Trophoblast cell (in vitro differentiated cells and primary cell): Measurements from ENCODE around the gene RPUSD1.

Experiments
- DNase-seq, 2 donors: peaks; one replicate each; pipeline ENCODE4 v3.0.0-alpha.2; 2016
- H2AFZ ChIP-seq: 2 replicates; pipeline ENCODE4 v1.6.1; 2013; ENCODE audit warnings: low read length, moderate library complexity, mild to moderate bottlenecking; ENCODE audit not compliant: insufficient read depth, poor library complexity
- H2AK5ac ChIP-seq: 2 replicates; pipeline ENCODE4 v1.6.1; 2013; ENCODE audit warnings: mild to moderate bottlenecking, low read length
- H2BK120ac ChIP-seq: 2 replicates; pipeline ENCODE4 v1.6.1; 2013; ENCODE audit warnings: low read length, mild to moderate bottlenecking, moderate library complexity; ENCODE audit not compliant: insufficient read depth, poor library complexity
- H2BK12ac ChIP-seq: 2 replicates; pipeline ENCODE4 v1.6.1; 2013; ENCODE audit warnings: mild to moderate bottlenecking, low read length, moderate library complexity
- H2BK5ac ChIP-seq: 2 replicates; pipeline ENCODE4 v1.6.1; 2013; ENCODE audit warnings: low read length, low read depth, moderate library complexity, mild to moderate bottlenecking; ENCODE audit not compliant: poor library complexity
- H3K14ac ChIP-seq: 2 replicates; pipeline ENCODE4 v1.6.1; 2013; ENCODE audit warnings: mild to moderate bottlenecking, low read length
- H3K18ac ChIP-seq: 2 replicates; pipeline ENCODE4 v1.6.1; 2013; ENCODE audit warnings: mild to moderate bottlenecking, low read length
- H3K23ac ChIP-seq: 2 replicates; pipeline ENCODE4 v1.6.1; 2013; ENCODE audit warnings: low read length
- H3K27ac ChIP-seq: 2 replicates; pipeline ENCODE4 v1.5.1; 2013; ENCODE audit warnings: low read depth, mild to moderate bottlenecking, inconsistent platforms, low read length, moderate library complexity
- H3K27me3 ChIP-seq: 2 replicates; pipeline ENCODE4 v1.6.1; 2013; ENCODE audit warnings: inconsistent platforms, mild to moderate bottlenecking, low read length, moderate library complexity; ENCODE audit not compliant: insufficient read depth
- H3K36me3 ChIP-seq, 2 experiments: 1 replicate in 1 of 2; 2 replicates in 1 of 2; pipeline ENCODE4 v1.6.1; 2013; ENCODE audit warnings: low read length in 2 of 2, mild to moderate bottlenecking in 2 of 2, moderate library complexity in 1 of 2; ENCODE audit not compliant: insufficient read depth in 2 of 2, control insufficient read depth in 1 of 2
- H3K4ac ChIP-seq: 2 replicates; pipeline ENCODE4 v1.6.1; 2013; ENCODE audit warnings: low read depth, mild to moderate bottlenecking, low read length, moderate library complexity
- H3K4me1 ChIP-seq, 2 experiments: 1 replicate in 1 of 2; 2 replicates in 1 of 2; pipeline ENCODE4 v1.6.1; 2013; ENCODE audit warnings: low read length in 2 of 2, mild to moderate bottlenecking in 2 of 2, moderate library complexity in 1 of 2; ENCODE audit not compliant: insufficient read depth in 2 of 2, control insufficient read depth in 1 of 2
- H3K4me2 ChIP-seq: 2 replicates; pipeline ENCODE4 v1.6.1; 2013; ENCODE audit warnings: inconsistent platforms, mild to moderate bottlenecking, low read length, moderate library complexity
- H3K4me3 ChIP-seq: 2 replicates; pipeline ENCODE4 v1.5.1; 2013; ENCODE audit warnings: mild to moderate bottlenecking, low read depth, low read length, inconsistent platforms
- H3K79me1 ChIP-seq: one replicate; pipeline ENCODE4 v1.6.1; 2013; ENCODE audit warnings: low read length
- H3K79me2 ChIP-seq: 2 replicates; pipeline ENCODE4 v1.6.1; 2013; ENCODE audit warnings: low read length, mild to moderate bottlenecking; ENCODE audit not compliant: control insufficient read depth, insufficient read depth, poor library complexity
- H3K9ac ChIP-seq: 2 replicates; pipeline ENCODE4 v1.6.1; 2013; ENCODE audit warnings: mild to moderate bottlenecking, low read length
- H3K9me3 ChIP-seq: 2 replicates; pipeline ENCODE4 v1.6.1; 2013; ENCODE audit warnings: low read depth, mild to moderate bottlenecking, control low read depth, inconsistent platforms, low read length; ENCODE audit not compliant: insufficient read depth
- H4K12ac ChIP-seq: 2 replicates; pipeline ENCODE4 v1.6.1; 2013; ENCODE audit warnings: low read depth, mild to moderate bottlenecking, low read length, moderate library complexity
- H4K8ac ChIP-seq: 2 replicates; pipeline ENCODE4 v1.6.1; 2013; ENCODE audit warnings: low read depth, mild to moderate bottlenecking, low read length, moderate library complexity
- H4K91ac ChIP-seq: one replicate; pipeline ENCODE4 v1.6.1; 2013; ENCODE audit warnings: low read depth, mild to moderate bottlenecking, low read length, moderate library complexity
- WGBS: extraction: QIAGEN DNeasy Blood & Tissue Kit; methylation state at CpG from one replicate; pipeline ENCODE4 v1.1.7; 2013; ENCODE audit warnings: missing lambda C conversion rate; ENCODE audit not compliant: insufficient read length, insufficient coverage; ENCODE audit errors: extremely low coverage; 5-methylcytosine and 5-hydroxymethylcytosine counted together

The RPUSD1 gene

GRCh38 chr16:782258-782657 lies 5.9 kb downstream of the RPUSD1 start:
- Histone ChIP-seq H4K8ac (no peak overlapping the region), H3K4me1 (peaks cover 5 to 8% of the 10 kb centered on the region in 2 experiments), H3K23ac (no peak overlapping the region), H3K4ac (no peak overlapping the region), H3K27ac (no peak overlapping the region), H3K9ac (no peak overlapping the region), H3K14ac (no peak overlapping the region), H4K91ac (no peak overlapping the region), H3K79me2 (no peaks in the 10 kb centered on the region), H3K4me3 (no peak overlapping the region), H3K4me2 (no peak overlapping the region), H3K27me3 (no peaks in the 10 kb centered on the region), H3K18ac (no peak overlapping the region), H3K36me3 (peaks cover 16 to 23% of the 10 kb centered on the region in 2 experiments), H2BK12ac (no peak overlapping the region), H3K79me1 (no peaks in the 10 kb centered on the region), H2BK5ac (no peak overlapping the region), H3K9me3 (peaks cover 4% of the 10 kb centered on the region), H4K12ac (no peak overlapping the region), H2AK5ac (no peak overlapping the region), H2BK120ac (no peak overlapping the region), H2AFZ (no peak overlapping the region)
- WGBS, result no CpG with 5 or more reads among the region's 6 CpGs
- DNase-seq, result no peak

DNA sequence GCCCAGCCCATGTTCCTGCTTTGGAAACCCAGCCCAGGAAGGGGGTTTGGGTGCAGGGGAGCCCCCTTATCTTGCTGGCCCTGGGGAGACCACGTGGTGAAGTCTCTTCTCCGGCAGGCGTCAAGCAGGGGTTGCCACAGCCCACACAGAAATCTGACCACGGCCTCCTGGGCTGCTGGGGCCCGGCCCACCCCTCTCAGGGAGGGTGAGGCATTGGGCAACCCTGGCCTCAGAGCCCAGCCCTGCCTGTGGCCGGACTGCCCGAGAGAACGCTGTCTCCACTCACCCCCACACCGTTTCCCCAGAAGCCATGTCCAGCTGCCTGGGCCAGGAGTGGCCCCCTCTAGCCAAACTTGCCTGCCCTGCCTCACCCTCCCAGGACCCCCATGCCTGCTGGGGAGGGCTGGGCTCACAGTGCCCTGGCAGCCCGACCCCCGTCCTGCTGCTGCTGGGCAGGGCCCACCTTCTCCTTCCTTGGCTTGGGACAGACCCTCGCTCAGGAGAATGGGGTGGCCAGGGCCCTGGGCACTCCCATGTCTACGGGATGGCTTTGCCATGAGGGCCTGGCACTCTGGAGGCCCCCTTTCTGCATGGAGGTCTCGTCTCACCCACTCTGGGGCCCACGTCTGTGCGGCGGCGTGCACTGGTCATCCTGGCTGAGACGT lies 6.7 kb downstream of the RPUSD1 start:
- Histone ChIP-seq H2BK12ac (no peak overlapping the region), H3K14ac (no peak overlapping the region), H4K91ac (no peak overlapping the region), H3K36me3 (peaks cover 14 to 16% of the 10 kb centered on the region in 2 experiments), H3K4me3 (no peak overlapping the region), H3K23ac (no peak overlapping the region), H3K9me3 (peaks cover 4% of the 10 kb centered on the region), H3K9ac (no peak overlapping the region), H2BK5ac (no peak overlapping the region), H3K27ac (no peak overlapping the region), H2BK120ac (no peak overlapping the region), H3K4me1 (peaks cover 5 to 7% of the 10 kb centered on the region in 2 experiments), H3K79me2 (no peaks in the 10 kb centered on the region), H3K4me2 (no peak overlapping the region), H3K4ac (no peak overlapping the region), H2AFZ (no peak overlapping the region), H4K12ac (no peak overlapping the region), H3K79me1 (no peaks in the 10 kb centered on the region), H2AK5ac (no peak overlapping the region), H3K18ac (no peak overlapping the region), H4K8ac (no peak overlapping the region), H3K27me3 (no peaks in the 10 kb centered on the region)
- no CpG with 5 or more reads among the region's 19 CpGs for WGBS
- DNase-seq, result no peak

GRCh38 chr16:780296-780695 lies 7.9 kb downstream of the RPUSD1 start:
- Histone ChIP-seq H3K9me3 (peaks cover 4% of the 10 kb centered on the region), H3K27me3 (no peaks in the 10 kb centered on the region), H3K36me3 (peaks cover 5 to 7% of the 10 kb centered on the region in 2 experiments), H3K9ac (no peak overlapping the region), H3K4ac (no peak overlapping the region), H4K91ac (no peak overlapping the region), H4K12ac (no peak overlapping the region), H3K14ac (no peak overlapping the region), H2BK12ac (no peak overlapping the region), H3K18ac (no peak overlapping the region), H3K4me3 (peak overlapping the region; percentile 44), H2BK5ac (no peak overlapping the region), H3K79me2 (no peaks in the 10 kb centered on the region), H2BK120ac (no peak overlapping the region), H3K27ac (no peak overlapping the region), H3K79me1 (no peaks in the 10 kb centered on the region), H3K23ac (no peak overlapping the region), H3K4me2 (no peak overlapping the region), H2AFZ (no peak overlapping the region), H2AK5ac (no peak overlapping the region), H4K8ac (no peak overlapping the region), H3K4me1 (peaks cover 5 to 7% of the 10 kb centered on the region in 2 experiments)
- no peak for DNase-seq
- WGBS, result no CpG with 5 or more reads among the region's 16 CpGs

GRCh38 chr16:779561-779960 lies 8.6 kb downstream of the RPUSD1 start:
- Histone ChIP-seq H2AFZ (no peak overlapping the region), H3K79me1 (no peaks in the 10 kb centered on the region), H3K18ac (no peak overlapping the region), H3K9ac (no peak overlapping the region), H4K8ac (no peak overlapping the region), H3K27me3 (no peaks in the 10 kb centered on the region), H3K36me3 (no peaks in the 10 kb centered on the region), H3K4me2 (no peak overlapping the region), H2AK5ac (no peak overlapping the region), H2BK120ac (no peak overlapping the region), H3K4me3 (no peak overlapping the region), H3K14ac (no peak overlapping the region), H3K9me3 (peaks cover 4% of the 10 kb centered on the region), H4K12ac (no peak overlapping the region), H3K23ac (no peak overlapping the region), H2BK5ac (no peak overlapping the region), H3K4me1 (peaks cover 5 to 7% of the 10 kb centered on the region in 2 experiments), H3K27ac (no peak overlapping the region), H2BK12ac (no peak overlapping the region), H3K79me2 (no peaks in the 10 kb centered on the region), H4K91ac (no peak overlapping the region), H3K4ac (no peak overlapping the region)
- DNase-seq, result no peak
- WGBS, result no CpG with 5 or more reads among the region's 13 CpGs
